ENCODE results near the gene NAA16.

DNA sequence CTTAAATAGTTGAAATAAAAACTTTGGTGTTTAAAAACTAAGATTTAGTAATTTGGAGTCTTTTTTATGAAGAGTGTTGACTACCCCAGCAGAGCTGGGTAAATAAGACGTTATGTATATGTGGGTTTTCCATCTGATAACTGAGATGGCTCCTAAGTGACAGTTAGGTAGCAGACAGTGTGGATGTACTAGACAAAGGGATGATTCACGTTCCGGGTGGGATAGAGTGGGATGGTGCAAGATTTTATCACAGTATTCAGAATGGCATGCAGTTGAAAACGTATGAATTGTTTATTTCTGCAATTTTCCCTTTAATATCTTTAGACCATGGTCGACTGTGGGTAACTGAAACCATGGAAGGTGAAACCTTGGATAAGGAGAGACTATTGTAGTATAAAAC, 50.4 kb downstream of the NAA16 start:
- no peak for TF ChIP-seq CTCF (conservative IDR thresholded peaks at IDR 0.05; ENCODE audit: low read depth, low read length)
- TF ChIP-seq EZH2 (IDR thresholded peaks at IDR 0.05; ENCODE audit: low read length, unreplicated experiment) = no peak
